ENCODE results near the gene CBR1. TPM values are rescaled to one million over a fixed set of nuclear protein-coding genes. Genes with fewer than 3 reads are reported as not detected.
"Not testable (repeated sequence)": the region's sequence is repeated elsewhere in the genome, so short reads cannot be mapped to it uniquely, and the experiment has no call there.

Gene CBR1
- total RNA-seq, 2 donors from 2014 or later, result 33.6 to 55.6 TPM

- no peak for DNase-seq (ENCODE audit: low spot score in 2 of 2)
- Mint-ChIP-seq H3K36me3 (peaks cover 37 to 42% of the 10 kb centered on the region in 2 donors), H3K27ac (no peak overlapping the region)
These were observed 1.2 kb downstream of the CBR1 start for GRCh38 chr21:36070999-36071398.

GRCh38 chr21:36072453-36073162 is 2.8 kb downstream of the CBR1 start:
- Mint-ChIP-seq H3K9me3 (peaks cover 4 to 10% of the 10 kb centered on the region in 2 donors), H3K27ac (no peak overlapping the region), H3K36me3 (peaks cover 37 to 42% of the 10 kb centered on the region in 2 donors)
- no peak for DNase-seq (ENCODE audit: low spot score in 2 of 2)
- no peak for ATAC-seq

More at GRCh38 chr21:36070999-36071398, 1.2 kb downstream of the CBR1 start:
- ATAC-seq, result no peak
- peaks cover 4 to 10% of the 10 kb centered on the region in 2 donors for H3K9me3 Mint-ChIP-seq

GRCh38 chr21:36073181-36073580 is 3.4 kb downstream of the CBR1 start:
- H3K27ac Mint-ChIP-seq, result no peak overlapping the region
- H3K9me3 Mint-ChIP-seq, result peaks cover 4 to 10% of the 10 kb centered on the region in 2 donors
- peaks cover 37 to 42% of the 10 kb centered on the region in 2 donors for H3K36me3 Mint-ChIP-seq
- DNase-seq (ENCODE audit: low spot score in 2 of 2) (no peak), ATAC-seq (no peak)

- H3K36me3 Mint-ChIP-seq, result peaks cover 34 to 39% of the 10 kb centered on the region in 2 donors
- not testable (repeated sequence) for H3K27ac Mint-ChIP-seq; H3K9me3 Mint-ChIP-seq; ATAC-seq; DNase-seq (ENCODE audit: low spot score in 2 of 2)
These were observed 4.1 kb downstream of the CBR1 start for GRCh38 chr21:36073911-36074310.

- Mint-ChIP-seq H3K36me3 (peaks cover 30 to 33% of the 10 kb centered on the region in 2 donors), H3K27ac (no peak overlapping the region), H3K9me3 (peaks cover 7 to 11% of the 10 kb centered on the region in 2 donors)
- DNase-seq (ENCODE audit: low spot score in 2 of 2) (no peak), ATAC-seq (no peak)
These were observed 5.3 kb downstream of the CBR1 start for GRCh38 chr21:36075171-36075570.

- ATAC-seq (peak in 1 of 2 donors; percentile 29), DNase-seq (ENCODE audit: low spot score in 2 of 2) (no peak)
- H3K9me3 Mint-ChIP-seq, result peaks cover 7 to 11% of the 10 kb centered on the region in 2 donors
- no peak overlapping the region for H3K27ac Mint-ChIP-seq
- H3K36me3 Mint-ChIP-seq, result peaks cover 24 to 25% of the 10 kb centered on the region in 2 donors
These were observed 6.1 kb downstream of the CBR1 start for GRCh38 chr21:36075953-36076352.

GRCh38 chr21:36076878-36077655 is 7.2 kb downstream of the CBR1 start:
- no peak for ATAC-seq

GRCh38 chr21:36077758-36078157 is 7.9 kb downstream of the CBR1 start:
- no peak for ATAC-seq
- Mint-ChIP-seq H3K27ac (no peak overlapping the region), H3K9me3 (peaks cover 7% of the 10 kb centered on the region in 2 donors)

More at GRCh38 chr21:36076878-36077655, 7.2 kb downstream of the CBR1 start:
- peaks cover 13 to 14% of the 10 kb centered on the region in 2 donors for H3K36me3 Mint-ChIP-seq
- peaks cover 7 to 10% of the 10 kb centered on the region in 2 donors for H3K9me3 Mint-ChIP-seq
- no peak for DNase-seq (ENCODE audit: low spot score in 2 of 2)
- no peak overlapping the region for H3K27ac Mint-ChIP-seq

GRCh38 chr21:36079010-36079649 is 9.3 kb downstream of the CBR1 start:
- ATAC-seq (peak; percentile 85 to 90), DNase-seq (ENCODE audit: low spot score in 2 of 2) (peak in 1 of 2 donors; percentile 13)
- H3K9me3 Mint-ChIP-seq, result peaks cover 7% of the 10 kb centered on the region in 2 donors
- peak overlapping the region; percentile 74 to 91 for H3K27ac Mint-ChIP-seq
- peaks cover 7 to 8% of the 10 kb centered on the region in 2 donors for H3K36me3 Mint-ChIP-seq

More at GRCh38 chr21:36077758-36078157, 7.9 kb downstream of the CBR1 start:
- H3K36me3 Mint-ChIP-seq, result peaks cover 7 to 8% of the 10 kb centered on the region in 2 donors
- DNase-seq (ENCODE audit: low spot score in 2 of 2), result no peak

- no peak for DNase-seq (ENCODE audit: low spot score in 2 of 2)
- peaks cover 7 to 8% of the 10 kb centered on the region in 2 donors for H3K36me3 Mint-ChIP-seq
- peak in 1 of 2 donors; percentile 17 for ATAC-seq
- peaks cover 7% of the 10 kb centered on the region in 2 donors for H3K9me3 Mint-ChIP-seq
- peak overlapping the region; percentile 25 to 74 for H3K27ac Mint-ChIP-seq
These were observed 9.8 kb downstream of the CBR1 start for GRCh38 chr21:36079671-36080070.

- Mint-ChIP-seq H3K27ac (peak overlapping the region in 1 of 2 donors; percentile 74), H3K9me3 (peaks cover 7% of the 10 kb centered on the region in 2 donors), H3K36me3 (peaks cover 7 to 8% of the 10 kb centered on the region in 2 donors)
- no peak for DNase-seq (ENCODE audit: low spot score in 2 of 2)
- ATAC-seq, result no peak
These were observed 10.6 kb downstream of the CBR1 start for GRCh38 chr21:36080386-36080785.

- ATAC-seq (no peak), DNase-seq (ENCODE audit: low spot score in 2 of 2) (no peak)
- Mint-ChIP-seq H3K36me3 (peaks cover 7 to 8% of the 10 kb centered on the region in 2 donors), H3K9me3 (peaks cover 7 to 10% of the 10 kb centered on the region in 2 donors), H3K27ac (no peak overlapping the region)
These were observed 12.4 kb downstream of the CBR1 start for GRCh38 chr21:36082237-36082664.

- ATAC-seq (no peak), DNase-seq (ENCODE audit: low spot score in 2 of 2) (no peak)
- H3K9me3 Mint-ChIP-seq, result peaks cover 0 to 4% of the 10 kb centered on the region in 2 donors
- no peaks in the 10 kb centered on the region for H3K36me3 Mint-ChIP-seq
- peak overlapping the region in 1 of 2 donors; percentile 7 for H3K27ac Mint-ChIP-seq
These were observed 17.7 kb downstream of the CBR1 start for GRCh38 chr21:36087362-36088138.

GRCh38 chr21:36089946-36090345 is 20.1 kb downstream of the CBR1 start:
- Mint-ChIP-seq H3K27ac (no peak overlapping the region), H3K9me3 (peaks cover 7 to 15% of the 10 kb centered on the region in 2 donors), H3K36me3 (peaks cover 14 to 16% of the 10 kb centered on the region in 2 donors)
- DNase-seq (ENCODE audit: low spot score in 2 of 2) (no peak), ATAC-seq (no peak)

GRCh38 chr21:36092681-36093080 is 22.9 kb downstream of the CBR1 start:
- Mint-ChIP-seq H3K36me3 (peaks cover 19 to 24% of the 10 kb centered on the region in 2 donors), H3K9me3 (peaks cover 7 to 11% of the 10 kb centered on the region in 2 donors), H3K27ac (no peak overlapping the region)
- DNase-seq (ENCODE audit: low spot score in 2 of 2) (no peak), ATAC-seq (no peak)

GRCh38 chr21:36093512-36093911 is 23.7 kb downstream of the CBR1 start:
- ATAC-seq (no peak), DNase-seq (ENCODE audit: low spot score in 2 of 2) (no peak)
- peaks cover 7 to 11% of the 10 kb centered on the region in 2 donors for H3K9me3 Mint-ChIP-seq
- no peak overlapping the region for H3K27ac Mint-ChIP-seq
- H3K36me3 Mint-ChIP-seq, result peaks cover 19 to 24% of the 10 kb centered on the region in 2 donors

Data from activated naive CD4-positive, alpha-beta T cell treated with anti-CD3 and anti-CD28 coated beads, Interleukin-2, amount 50 U/mL, for 72 hours (primary cell).